ENCODE results near the gene SYDE1.

The SYDE1 gene

DNA sequence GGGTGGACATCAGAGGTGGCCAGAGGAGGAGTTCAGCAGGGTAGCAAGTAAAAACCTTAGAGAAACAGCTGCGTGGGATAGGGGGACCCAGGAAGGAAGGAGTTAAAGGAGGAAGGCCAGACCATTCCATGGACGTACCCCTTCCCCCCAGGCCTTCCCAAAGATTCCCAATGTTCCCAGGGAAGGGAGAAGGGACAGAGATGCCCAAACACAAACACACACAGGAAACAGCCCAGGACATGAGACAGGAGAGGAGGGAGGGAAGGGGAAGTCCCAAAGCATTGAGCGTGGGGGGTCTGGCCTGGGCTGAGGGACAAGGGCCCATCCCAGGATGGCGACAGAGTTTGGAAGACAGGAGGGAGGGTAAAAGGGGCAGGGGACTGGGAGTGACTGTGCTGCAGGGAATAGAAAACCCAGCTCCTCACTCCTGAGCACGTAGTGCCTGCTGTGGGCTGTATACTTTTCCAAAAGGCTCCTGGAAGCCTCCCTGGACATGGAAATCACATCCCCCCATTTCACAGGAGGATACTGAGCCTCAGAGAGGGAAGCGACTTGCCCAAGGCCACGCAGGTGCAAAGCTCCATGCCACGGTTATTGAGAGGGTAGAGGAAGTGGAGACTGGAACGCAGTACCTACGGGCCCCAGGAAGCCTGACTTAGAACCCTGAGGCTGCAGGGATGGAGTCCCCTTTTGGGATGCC is 1.1 kb downstream of the SYDE1 start:
- Histone ChIP-seq H3K27me3 (ENCODE audit: control insufficient read depth in 1 of 2, insufficient read depth in 2 of 2, low read length in 2 of 2) (no peaks in the 10 kb centered on the region), H3K9ac (ENCODE audit: low read length in 2 of 2) (peak overlapping the region; percentile 78 to 80), H3K9me3 (ENCODE audit: control insufficient read depth in 2 of 2, low read length in 2 of 2) (peaks cover 10 to 12% of the 10 kb centered on the region in 2 donors), H3K36me3 (ENCODE audit: control insufficient read depth in 2 of 2, insufficient read depth in 2 of 2, low read length in 2 of 2) (peaks cover 11 to 21% of the 10 kb centered on the region in 2 donors), H3K4me3 (ENCODE audit: low read length in 2 of 2) (peak overlapping the region; percentile 51 to 81), H3K4me1 (ENCODE audit: control insufficient read depth, insufficient read depth, low read length) (peaks cover 17% of the 10 kb centered on the region), H3K27ac (ENCODE audit: low read length) (peak overlapping the region; percentile 84)

DNA sequence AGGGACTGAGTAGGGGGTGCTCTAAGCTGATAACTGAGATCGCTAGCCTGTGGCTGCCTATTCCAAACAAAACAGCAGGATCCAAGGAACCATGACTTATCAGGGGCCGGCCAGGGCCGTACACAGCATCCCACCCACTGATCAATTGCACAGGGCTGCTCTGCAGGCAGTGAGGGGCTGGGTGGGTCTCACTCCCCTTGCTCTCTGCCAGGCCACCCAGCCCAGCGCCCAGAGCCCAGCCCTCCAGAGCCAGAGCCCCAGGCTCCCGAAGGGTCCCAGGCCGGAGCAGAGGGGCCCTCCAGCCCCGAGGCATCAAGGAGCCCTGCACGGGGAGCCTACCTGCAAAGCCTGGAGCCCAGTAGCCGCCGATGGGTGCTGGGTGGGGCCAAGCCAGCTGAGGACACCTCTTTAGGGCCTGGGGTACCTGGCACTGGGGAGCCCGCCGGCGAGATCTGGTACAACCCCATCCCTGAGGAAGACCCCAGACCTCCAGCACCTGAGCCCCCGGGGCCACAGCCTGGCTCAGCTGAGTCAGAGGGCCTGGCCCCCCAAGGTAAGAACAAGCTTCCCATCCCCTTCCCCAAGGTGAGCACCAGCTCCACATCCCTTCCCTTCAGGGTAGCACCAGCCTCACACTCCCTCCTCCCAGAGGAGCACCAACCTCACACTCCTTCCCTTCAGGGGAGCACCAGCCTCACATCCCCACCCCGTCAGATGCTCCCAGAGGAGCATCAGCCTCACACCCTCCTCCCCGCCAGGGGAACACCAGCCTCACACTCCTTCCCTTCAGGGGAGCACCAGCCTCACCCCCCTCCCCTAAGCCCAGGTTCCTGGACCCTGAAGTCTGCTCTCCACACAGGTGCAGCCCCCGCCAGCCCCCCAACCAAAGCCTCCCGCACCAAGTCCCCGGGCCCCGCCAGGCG is 1.9 kb downstream of the SYDE1 start:
- Histone ChIP-seq H3K27ac (ENCODE audit: low read length) (peak overlapping the region; percentile 84), H3K9ac (ENCODE audit: low read length in 2 of 2) (peak overlapping the region in 1 of 2 donors; percentile 80), H3K27me3 (ENCODE audit: control insufficient read depth in 1 of 2, insufficient read depth in 2 of 2, low read length in 2 of 2) (no peaks in the 10 kb centered on the region), H3K4me3 (ENCODE audit: low read length in 2 of 2) (peak overlapping the region in 1 of 2 donors; percentile 81), H3K36me3 (ENCODE audit: control insufficient read depth in 2 of 2, insufficient read depth in 2 of 2, low read length in 2 of 2) (peaks cover 16 to 28% of the 10 kb centered on the region in 2 donors), H3K9me3 (ENCODE audit: control insufficient read depth in 2 of 2, low read length in 2 of 2) (peaks cover 7 to 9% of the 10 kb centered on the region in 2 donors), H3K4me1 (ENCODE audit: control insufficient read depth, insufficient read depth, low read length) (peaks cover 17% of the 10 kb centered on the region)

DNA sequence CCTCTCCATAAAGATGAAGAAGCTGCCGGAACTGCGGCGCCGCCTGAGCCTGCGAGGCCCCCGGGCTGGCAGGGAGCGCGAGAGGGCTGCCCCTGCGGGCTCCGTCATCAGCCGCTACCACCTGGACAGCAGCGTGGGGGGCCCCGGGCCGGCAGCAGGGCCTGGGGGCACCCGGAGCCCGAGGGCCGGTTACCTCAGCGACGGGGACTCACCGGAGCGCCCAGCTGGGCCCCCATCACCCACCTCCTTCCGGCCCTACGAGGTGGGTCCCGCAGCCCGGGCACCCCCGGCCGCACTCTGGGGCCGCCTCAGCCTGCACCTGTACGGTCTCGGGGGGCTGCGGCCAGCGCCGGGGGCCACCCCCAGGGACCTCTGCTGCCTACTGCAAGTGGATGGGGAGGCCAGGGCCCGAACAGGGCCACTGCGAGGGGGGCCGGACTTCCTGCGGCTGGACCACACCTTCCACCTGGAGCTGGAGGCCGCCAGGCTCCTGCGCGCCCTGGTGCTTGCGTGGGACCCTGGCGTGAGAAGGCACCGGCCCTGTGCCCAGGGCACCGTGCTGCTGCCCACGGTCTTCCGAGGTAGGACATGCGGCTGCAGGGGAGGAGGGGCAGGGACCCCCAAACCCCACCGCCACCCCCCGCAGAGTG is 2.7 kb downstream of the SYDE1 start:
- no peaks in the 10 kb centered on the region for H3K27me3 ChIP-seq (ENCODE audit: control insufficient read depth in 1 of 2, insufficient read depth in 2 of 2, low read length in 2 of 2)
- H3K4me1 ChIP-seq (ENCODE audit: control insufficient read depth, insufficient read depth, low read length), result peaks cover 23% of the 10 kb centered on the region
- no peak overlapping the region for H3K27ac ChIP-seq (ENCODE audit: low read length)
- peaks cover 16 to 32% of the 10 kb centered on the region in 2 donors for H3K36me3 ChIP-seq (ENCODE audit: control insufficient read depth in 2 of 2, insufficient read depth in 2 of 2, low read length in 2 of 2)
- H3K4me3 ChIP-seq (ENCODE audit: low read length in 2 of 2), result no peak overlapping the region
- no peak overlapping the region for H3K9ac ChIP-seq (ENCODE audit: low read length in 2 of 2)
- peaks cover 0 to under 1% of the 10 kb centered on the region in 2 donors for H3K9me3 ChIP-seq (ENCODE audit: control insufficient read depth in 2 of 2, low read length in 2 of 2)

DNA sequence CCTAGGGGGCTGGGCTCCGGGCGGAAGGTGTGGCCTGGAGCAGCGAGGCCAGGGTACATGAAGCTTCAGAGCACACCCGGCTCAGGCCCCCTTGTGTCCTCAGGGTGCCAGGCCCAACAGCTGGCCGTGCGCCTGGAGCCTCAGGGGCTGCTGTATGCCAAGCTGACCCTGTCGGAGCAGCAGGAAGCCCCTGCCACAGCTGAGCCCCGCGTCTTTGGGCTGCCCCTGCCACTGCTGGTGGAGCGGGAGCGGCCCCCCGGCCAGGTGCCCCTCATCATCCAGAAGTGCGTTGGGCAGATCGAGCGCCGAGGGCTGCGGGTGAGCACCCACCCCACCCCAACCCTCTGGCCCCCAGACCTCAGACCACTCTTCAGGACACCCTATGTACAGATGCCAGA is 3.2 kb downstream of the SYDE1 start:
- H3K27me3 ChIP-seq (ENCODE audit: control insufficient read depth in 1 of 2, insufficient read depth in 2 of 2, low read length in 2 of 2), result no peaks in the 10 kb centered on the region

DNA sequence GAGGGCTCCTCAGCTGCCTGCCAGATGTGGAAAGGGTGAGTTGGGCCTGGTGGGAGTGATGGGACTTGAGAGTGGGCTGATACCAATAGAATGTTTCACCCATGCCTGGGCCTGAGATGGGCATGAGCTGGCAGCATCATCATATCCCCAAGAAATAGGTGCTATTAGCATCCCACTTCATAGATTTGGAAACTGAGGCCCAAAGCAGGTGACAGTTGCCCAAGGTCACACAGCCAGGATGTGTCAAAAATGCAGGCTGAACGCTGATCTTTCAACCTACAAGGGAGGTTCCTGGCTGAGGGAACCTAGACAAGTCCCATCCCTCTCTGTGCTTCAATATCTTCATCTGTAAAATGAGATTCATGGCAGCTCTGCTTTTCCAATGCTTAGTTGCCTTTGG is 4.6 kb downstream of the SYDE1 start:
- H3K36me3 ChIP-seq (ENCODE audit: control insufficient read depth in 2 of 2, insufficient read depth in 2 of 2, low read length in 2 of 2), result peaks cover 30 to 45% of the 10 kb centered on the region in 2 donors

More for the DNA sequence above, 3.2 kb downstream of the SYDE1 start:
- H3K9me3 ChIP-seq (ENCODE audit: control insufficient read depth in 2 of 2, low read length in 2 of 2), result no peaks in the 10 kb centered on the region
- H3K36me3 ChIP-seq (ENCODE audit: control insufficient read depth in 2 of 2, insufficient read depth in 2 of 2, low read length in 2 of 2), result peaks cover 16 to 33% of the 10 kb centered on the region in 2 donors
- no peak overlapping the region for H3K4me3 ChIP-seq (ENCODE audit: low read length in 2 of 2)
- H3K27ac ChIP-seq (ENCODE audit: low read length), result no peak overlapping the region
- H3K4me1 ChIP-seq (ENCODE audit: control insufficient read depth, insufficient read depth, low read length), result peaks cover 28% of the 10 kb centered on the region
- H3K9ac ChIP-seq (ENCODE audit: low read length in 2 of 2), result no peak overlapping the region

DNA sequence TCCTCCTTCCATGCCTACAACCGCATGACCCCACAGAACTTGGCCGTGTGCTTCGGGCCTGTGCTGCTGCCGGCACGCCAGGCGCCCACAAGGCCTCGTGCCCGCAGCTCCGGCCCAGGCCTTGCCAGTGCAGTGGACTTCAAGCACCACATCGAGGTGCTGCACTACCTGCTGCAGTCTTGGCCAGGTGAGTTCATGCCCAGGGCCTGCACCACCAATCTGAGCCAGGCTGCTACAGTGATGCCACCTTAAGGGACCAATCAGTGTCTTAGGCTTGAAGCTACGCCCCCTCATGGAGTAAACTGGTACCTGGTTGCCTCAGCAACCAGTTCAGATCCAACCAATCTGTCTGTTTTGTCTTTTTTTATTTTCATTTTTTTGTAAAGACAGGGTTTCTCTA is 5.2 kb downstream of the SYDE1 start:
- Histone ChIP-seq H3K27me3 (ENCODE audit: control insufficient read depth in 1 of 2, insufficient read depth in 2 of 2, low read length in 2 of 2) (no peaks in the 10 kb centered on the region), H3K27ac (ENCODE audit: low read length) (no peak overlapping the region), H3K4me3 (ENCODE audit: low read length in 2 of 2) (no peak overlapping the region), H3K4me1 (ENCODE audit: control insufficient read depth, insufficient read depth, low read length) (peaks cover 28% of the 10 kb centered on the region), H3K36me3 (ENCODE audit: control insufficient read depth in 2 of 2, insufficient read depth in 2 of 2, low read length in 2 of 2) (peaks cover 35 to 51% of the 10 kb centered on the region in 2 donors), H3K9ac (ENCODE audit: low read length in 2 of 2) (no peak overlapping the region), H3K9me3 (ENCODE audit: control insufficient read depth in 2 of 2, low read length in 2 of 2) (no peaks in the 10 kb centered on the region)

More for the DNA sequence above, 4.6 kb downstream of the SYDE1 start:
- Histone ChIP-seq H3K4me1 (ENCODE audit: control insufficient read depth, insufficient read depth, low read length) (peaks cover 30% of the 10 kb centered on the region), H3K9me3 (ENCODE audit: control insufficient read depth in 2 of 2, low read length in 2 of 2) (no peaks in the 10 kb centered on the region), H3K9ac (ENCODE audit: low read length in 2 of 2) (no peak overlapping the region), H3K4me3 (ENCODE audit: low read length in 2 of 2) (no peak overlapping the region), H3K27me3 (ENCODE audit: control insufficient read depth in 1 of 2, insufficient read depth in 2 of 2, low read length in 2 of 2) (no peaks in the 10 kb centered on the region), H3K27ac (ENCODE audit: low read length) (no peak overlapping the region)

DNA sequence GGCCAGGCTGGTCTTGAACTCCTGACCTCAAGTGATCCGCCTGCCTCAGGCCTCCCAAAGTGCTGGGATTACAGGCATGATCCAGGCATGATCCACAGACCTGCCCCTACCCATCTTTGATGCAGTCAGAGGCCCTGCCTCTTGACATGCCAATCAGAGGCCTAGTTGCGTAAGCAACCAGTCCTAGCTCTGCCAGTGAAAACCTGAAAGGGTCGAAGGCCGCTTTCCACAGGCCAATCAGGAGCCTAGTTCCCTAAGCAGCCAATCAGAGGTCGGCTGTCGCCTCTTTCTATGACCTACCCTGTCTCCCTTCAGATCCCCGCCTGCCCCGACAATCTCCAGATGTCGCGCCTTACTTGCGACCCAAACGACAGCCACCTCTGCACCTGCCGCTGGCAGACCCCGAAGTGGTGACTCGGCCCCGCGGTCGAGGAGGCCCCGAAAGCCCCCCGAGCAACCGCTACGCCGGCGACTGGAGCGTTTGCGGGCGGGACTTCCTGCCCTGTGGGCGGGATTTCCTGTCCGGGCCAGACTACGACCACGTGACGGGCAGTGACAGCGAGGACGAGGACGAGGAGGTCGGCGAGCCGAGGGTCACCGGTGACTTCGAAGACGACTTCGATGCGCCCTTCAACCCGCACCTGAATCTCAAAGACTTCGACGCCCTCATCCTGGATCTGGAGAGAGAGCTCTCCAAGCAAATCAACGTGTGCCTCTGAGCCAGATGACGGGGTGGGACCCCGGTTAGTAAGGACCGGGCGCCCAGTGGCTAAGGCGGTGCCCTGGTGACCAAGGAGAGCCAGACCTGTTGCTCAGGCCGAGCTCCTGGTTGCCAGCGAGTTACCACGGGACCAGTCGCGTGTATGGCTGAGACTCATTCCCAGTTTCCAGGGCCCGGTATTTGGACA is 6.3 kb downstream of the SYDE1 start:
- Histone ChIP-seq H3K9ac (ENCODE audit: low read length in 2 of 2) (no peak overlapping the region), H3K9me3 (ENCODE audit: control insufficient read depth in 2 of 2, low read length in 2 of 2) (no peaks in the 10 kb centered on the region), H3K36me3 (ENCODE audit: control insufficient read depth in 2 of 2, insufficient read depth in 2 of 2, low read length in 2 of 2) (peaks cover 45 to 62% of the 10 kb centered on the region in 2 donors), H3K4me3 (ENCODE audit: low read length in 2 of 2) (no peak overlapping the region), H3K4me1 (ENCODE audit: control insufficient read depth, insufficient read depth, low read length) (peaks cover 20% of the 10 kb centered on the region), H3K27ac (ENCODE audit: low read length) (peak overlapping the region; percentile 74), H3K27me3 (ENCODE audit: control insufficient read depth in 1 of 2, insufficient read depth in 2 of 2, low read length in 2 of 2) (no peaks in the 10 kb centered on the region)

DNA sequence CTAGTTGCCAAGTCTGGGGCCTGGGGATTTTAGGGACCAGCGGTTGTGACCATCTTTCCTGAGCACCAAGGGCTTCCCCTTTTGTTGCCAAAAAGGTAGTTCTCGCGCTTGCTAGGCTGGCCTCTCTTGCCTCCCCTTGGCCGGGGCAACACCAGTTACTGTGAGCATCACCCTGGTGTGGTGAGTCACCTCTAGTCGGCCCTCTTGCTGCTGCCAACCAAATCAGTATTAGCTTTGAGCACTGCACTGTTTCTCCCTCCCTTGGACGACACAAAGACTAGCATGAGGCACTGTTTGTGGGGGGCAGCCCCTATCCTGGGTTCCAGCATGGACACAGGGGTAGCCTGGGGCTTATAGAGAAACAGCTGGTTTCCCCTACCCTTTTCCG is 6.9 kb downstream of the SYDE1 start:
- H3K4me3 ChIP-seq (ENCODE audit: low read length in 2 of 2), result no peak overlapping the region
- H3K9ac ChIP-seq (ENCODE audit: low read length in 2 of 2), result no peak overlapping the region
- H3K9me3 ChIP-seq (ENCODE audit: control insufficient read depth in 2 of 2, low read length in 2 of 2), result no peaks in the 10 kb centered on the region
- H3K4me1 ChIP-seq (ENCODE audit: control insufficient read depth, insufficient read depth, low read length), result peaks cover 17% of the 10 kb centered on the region
- peaks cover 51 to 69% of the 10 kb centered on the region in 2 donors for H3K36me3 ChIP-seq (ENCODE audit: control insufficient read depth in 2 of 2, insufficient read depth in 2 of 2, low read length in 2 of 2)
- no peaks in the 10 kb centered on the region for H3K27me3 ChIP-seq (ENCODE audit: control insufficient read depth in 1 of 2, insufficient read depth in 2 of 2, low read length in 2 of 2)
- H3K27ac ChIP-seq (ENCODE audit: low read length), result peak overlapping the region; percentile 74

DNA sequence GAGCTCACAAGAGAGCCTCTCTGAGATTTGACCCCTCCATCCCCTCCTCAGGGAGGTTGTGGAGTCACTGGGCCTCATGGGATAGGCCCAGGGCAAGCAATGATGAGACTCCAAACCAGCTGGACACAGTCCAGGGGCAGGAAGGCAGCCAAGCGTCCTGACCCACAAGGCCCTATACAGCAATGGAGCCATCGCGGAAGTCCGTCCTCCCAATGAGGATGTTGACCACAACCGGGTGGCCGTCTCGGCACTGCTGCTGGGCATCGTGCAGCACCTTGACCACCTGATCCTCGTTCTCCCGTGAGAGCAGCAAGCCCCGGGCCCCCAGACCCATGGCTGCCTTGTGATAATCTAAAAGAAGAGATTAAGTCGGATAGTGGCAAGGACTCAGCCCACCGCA is 7.9 kb downstream of the SYDE1 start:
- Histone ChIP-seq H3K9me3 (ENCODE audit: control insufficient read depth in 2 of 2, low read length in 2 of 2) (no peaks in the 10 kb centered on the region), H3K36me3 (ENCODE audit: control insufficient read depth in 2 of 2, insufficient read depth in 2 of 2, low read length in 2 of 2) (peaks cover 58 to 73% of the 10 kb centered on the region in 2 donors), H3K9ac (ENCODE audit: low read length in 2 of 2) (peak overlapping the region in 1 of 2 donors; percentile 2)

More for the DNA sequence above, 7.9 kb downstream of the SYDE1 start:
- Histone ChIP-seq H3K4me1 (ENCODE audit: control insufficient read depth, insufficient read depth, low read length) (peaks cover 17% of the 10 kb centered on the region), H3K4me3 (ENCODE audit: low read length in 2 of 2) (no peak overlapping the region), H3K27me3 (ENCODE audit: control insufficient read depth in 1 of 2, insufficient read depth in 2 of 2, low read length in 2 of 2) (no peaks in the 10 kb centered on the region), H3K27ac (ENCODE audit: low read length) (peak overlapping the region; percentile 74)
